H9 (cell line): Measurements from ENCODE around the gene YBX1. TPM values are rescaled to one million over a fixed set of nuclear protein-coding genes. Genes with fewer than 3 reads are reported as not detected.

Experiments used
- DNase-seq: peaks from one replicate; pipeline ENCODE4 v3.0.0-alpha.2; 2017
- H2AFZ ChIP-seq: one replicate; pipeline ENCODE4 v1.6.1; 2013; ENCODE audit warnings: mild to moderate bottlenecking, low read length, control low read depth, moderate library complexity
- H2AK5ac ChIP-seq: 2 replicates; pipeline ENCODE4 v1.6.1; 2013; ENCODE audit warnings: low read length, control low read depth, mixed read lengths; ENCODE audit not compliant: insufficient read length
- H2BK120ac ChIP-seq: one replicate; pipeline ENCODE4 v1.6.1; 2013; ENCODE audit warnings: low read depth, mild to moderate bottlenecking, low read length, control low read depth, inconsistent platforms; ENCODE audit not compliant: poor library complexity, severe bottlenecking
- H2BK12ac ChIP-seq: 2 replicates; pipeline ENCODE4 v1.6.1; 2013; ENCODE audit warnings: low read length, control low read depth, mixed read lengths, low read depth; ENCODE audit not compliant: insufficient read length
- H2BK15ac ChIP-seq: 2 replicates; pipeline ENCODE4 v1.6.1; 2013; ENCODE audit warnings: low read depth, low read length, control low read depth
- H2BK20ac ChIP-seq: one replicate; pipeline ENCODE4 v1.6.1; 2013; ENCODE audit warnings: low read depth, mild to moderate bottlenecking, low read length, control low read depth, inconsistent platforms; ENCODE audit not compliant: poor library complexity, severe bottlenecking
- H2BK5ac ChIP-seq: 2 replicates; pipeline ENCODE4 v1.6.1; 2013; ENCODE audit warnings: low read length, control low read depth, mixed read lengths; ENCODE audit not compliant: insufficient read length
- H3K14ac ChIP-seq: 2 replicates; pipeline ENCODE4 v1.6.1; 2013; ENCODE audit warnings: low read length, control low read depth; ENCODE audit not compliant: insufficient read depth
- H3K18ac ChIP-seq: 2 replicates; pipeline ENCODE4 v1.6.1; 2013; ENCODE audit warnings: low read depth, mild to moderate bottlenecking, mixed read lengths, low read length, control low read depth; ENCODE audit not compliant: insufficient read length
- H3K23ac ChIP-seq: 2 replicates; pipeline ENCODE4 v1.6.1; 2013; ENCODE audit warnings: low read length, control low read depth, mixed read lengths, low read depth; ENCODE audit not compliant: insufficient read length
- H3K23me2 ChIP-seq: 2 replicates; pipeline ENCODE4 v1.6.1; 2013; ENCODE audit warnings: low read depth, mild to moderate bottlenecking, mixed read lengths, low read length, control low read depth; ENCODE audit not compliant: insufficient read length, poor library complexity, severe bottlenecking
- H3K27ac ChIP-seq: 2 replicates; pipeline ENCODE4 v1.5.1; 2013; ENCODE audit warnings: low read length, control low read depth, mixed read lengths, low read depth; ENCODE audit not compliant: insufficient read length
- H3K27me3 ChIP-seq: 2 replicates; pipeline ENCODE4 v1.6.1; 2013; ENCODE audit warnings: low read length, control low read depth, inconsistent platforms; ENCODE audit not compliant: insufficient read depth
- H3K4ac ChIP-seq: 2 replicates; pipeline ENCODE4 v1.6.1; 2013; ENCODE audit warnings: low read depth, mild to moderate bottlenecking, control low read depth, inconsistent platforms, low read length, moderate library complexity
- H3K4me1 ChIP-seq: 2 replicates; pipeline ENCODE4 v1.6.1; 2013; ENCODE audit warnings: low read length, control low read depth, inconsistent platforms; ENCODE audit not compliant: insufficient read depth
- H3K4me2 ChIP-seq: 2 replicates; pipeline ENCODE4 v1.6.1; 2013; ENCODE audit warnings: low read length, control low read depth, mixed read lengths; ENCODE audit not compliant: insufficient read length, insufficient read depth
- H3K56ac ChIP-seq: 2 replicates; pipeline ENCODE4 v1.6.1; 2013; ENCODE audit warnings: low read depth, mild to moderate bottlenecking, mixed read lengths, low read length, control low read depth; ENCODE audit not compliant: insufficient read length
- H3K79me1 ChIP-seq: 2 replicates; pipeline ENCODE4 v1.6.1; 2013; ENCODE audit warnings: low read depth, mild to moderate bottlenecking, moderate library complexity, low read length, control low read depth, inconsistent platforms; ENCODE audit not compliant: insufficient read depth, poor library complexity, severe bottlenecking
- H3K79me2 ChIP-seq: 2 replicates; pipeline ENCODE4 v1.6.1; 2013; ENCODE audit warnings: low read length, control low read depth, inconsistent platforms; ENCODE audit not compliant: insufficient read depth
- H3K9ac ChIP-seq: 2 replicates; pipeline ENCODE4 v1.6.1; 2013; ENCODE audit warnings: low read length, control low read depth, mixed read lengths; ENCODE audit not compliant: insufficient read length; ENCODE audit errors: extremely low read depth
- H3K9me3 ChIP-seq: one replicate; pipeline ENCODE4 v1.6.1; 2013; ENCODE audit warnings: low read depth, low read length, inconsistent platforms; ENCODE audit not compliant: control insufficient read depth
- H3T11ph ChIP-seq: one replicate; pipeline ENCODE4 v1.6.1; 2013; ENCODE audit warnings: mild to moderate bottlenecking, low read length, control low read depth, inconsistent platforms
- H4K20me1 ChIP-seq: one replicate; pipeline ENCODE4 v1.6.1; 2013; ENCODE audit not compliant: control insufficient read depth, insufficient read length, insufficient read depth
- H4K5ac ChIP-seq: 2 replicates; pipeline ENCODE4 v1.6.1; 2013; ENCODE audit warnings: low read depth, mild to moderate bottlenecking, mixed read lengths, low read length, control low read depth; ENCODE audit not compliant: insufficient read length
- H4K8ac ChIP-seq: replicated peaks from 2 replicates; pipeline ENCODE4 v1.6.1; 2013; ENCODE audit warnings: low read length, control low read depth, mixed read lengths, low read depth; ENCODE audit not compliant: insufficient read length
- H4K91ac ChIP-seq: 2 replicates; pipeline ENCODE4 v1.6.1; 2013; ENCODE audit warnings: low read depth, mild to moderate bottlenecking, moderate library complexity, mixed read lengths, low read length, control low read depth; ENCODE audit not compliant: insufficient read length
- H3K27ac Mint-ChIP-seq, 3 experiments: 2 replicates in 2 of 3; 3 replicates in 1 of 3; pipeline ENCODE4 v1.8.0; 2020 to 2021; ENCODE audit warnings: mixed read lengths in 3 of 3, mild to moderate bottlenecking in 1 of 3, moderate library complexity in 1 of 3
- H3K27me3 Mint-ChIP-seq: 2 replicates; pipeline ENCODE4 v1.8.0; 2021; ENCODE audit warnings: low read depth, mild to moderate bottlenecking, moderate library complexity, mixed read lengths
- H3K36me3 Mint-ChIP-seq, 3 experiments: 2 replicates in 2 of 3; 3 replicates in 1 of 3; pipeline ENCODE4 v1.8.0; 2020 to 2021; ENCODE audit warnings: low read depth in 3 of 3, mixed read lengths in 3 of 3; ENCODE audit not compliant: insufficient read depth in 1 of 3
- H3K4me1 Mint-ChIP-seq, 2 experiments: 2 replicates each; pipeline ENCODE4 v1.8.0; 2020; ENCODE audit warnings: mixed read lengths in 2 of 2
- H3K4me3 Mint-ChIP-seq, 2 experiments: 2 replicates in 1 of 2; 3 replicates in 1 of 2; pipeline ENCODE4 v1.8.0; 2020 to 2021; ENCODE audit warnings: mild to moderate bottlenecking in 2 of 2, mixed read lengths in 2 of 2, moderate library complexity in 1 of 2
- H3K9me3 Mint-ChIP-seq, 2 experiments: 2 replicates in 1 of 2; 3 replicates in 1 of 2; pipeline ENCODE4 v1.8.0; 2020; ENCODE audit warnings: mild to moderate bottlenecking in 2 of 2, mixed read lengths in 2 of 2, moderate library complexity in 1 of 2
- CTCF ChIP-seq: fragments of 200-600 bp; sonication (generic); conservative IDR thresholded peaks from 3 replicates; pipeline ENCODE4 v1.8.0; 2021; ENCODE audit warnings: antibody characterized with exemption, mild to moderate bottlenecking
- WGBS: extraction: QIAGEN DNeasy Blood & Tissue Kit; methylation state at CpG from one replicate; pipeline ENCODE4 v1.1.7; 2013; ENCODE audit warnings: missing lambda C conversion rate, low lambda C conversion rate, mixed read lengths; ENCODE audit not compliant: insufficient read length; ENCODE audit errors: extremely low coverage; 5-methylcytosine and 5-hydroxymethylcytosine counted together
- total RNA-seq: library from RNA; stranded (reverse); gene quantifications from 2 replicates; pipeline ENCODE4 v1.2.1, GENCODE V29; 2021

The YBX1 gene
- total RNA-seq, 1 experiment from 2014 or later: 1,019 TPM

DNA sequence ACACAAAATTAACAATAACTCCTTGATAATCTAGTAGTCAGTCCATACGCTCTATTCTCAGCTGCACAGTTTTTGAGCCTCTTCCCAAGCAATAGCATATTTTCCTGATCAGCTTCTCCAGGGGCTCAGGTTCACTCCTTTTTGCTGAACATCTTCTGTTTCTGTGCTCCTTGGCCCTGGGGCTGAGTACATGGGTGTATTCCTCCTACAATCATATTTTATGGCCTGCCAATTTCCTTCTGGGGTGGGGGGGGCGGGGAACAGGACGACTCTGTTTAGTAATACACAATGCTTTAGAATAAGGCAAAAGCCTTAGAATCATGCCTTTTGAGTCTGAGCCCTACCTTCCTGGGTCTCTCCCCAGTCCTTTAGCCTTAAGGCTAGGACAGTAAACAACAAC lies 49.4 kb downstream of the YBX1 start:
- no peak overlapping the region for H3K9ac ChIP-seq
- no peak overlapping the region for H3K18ac ChIP-seq
- no peaks in the 10 kb centered on the region for H4K20me1 ChIP-seq
- no peaks in the 10 kb centered on the region for H3K79me2 ChIP-seq
- H3K4me1 Mint-ChIP-seq: peaks cover 11 to 26% of the 10 kb centered on the region in 2 experiments
- H3K79me1 ChIP-seq: no peaks in the 10 kb centered on the region
- H2AK5ac ChIP-seq: no peak overlapping the region
- H2BK20ac ChIP-seq: no peak overlapping the region
- H3K4ac ChIP-seq: no peak overlapping the region
- H3K4me2 ChIP-seq: no peak overlapping the region
- no peak overlapping the region for H2BK12ac ChIP-seq
- H2AFZ ChIP-seq: no peak overlapping the region
- H3K14ac ChIP-seq: no peak overlapping the region
- peaks cover 0 to 3% (median 0%) of the 10 kb centered on the region in 3 experiments; a peak in 2 of 7 replicates for H3K36me3 Mint-ChIP-seq
- H3K27me3 ChIP-seq: no peaks in the 10 kb centered on the region
- H2BK5ac ChIP-seq: no peak overlapping the region
- no peaks in the 10 kb centered on the region; the same call in 1 of the 2 replicates for H3K27me3 Mint-ChIP-seq
- no peaks in the 10 kb centered on the region for H3K23me2 ChIP-seq
- H4K5ac ChIP-seq: no peak overlapping the region
- H3T11ph ChIP-seq: no peak overlapping the region
- H4K91ac ChIP-seq: no peak overlapping the region
- no peak overlapping the region for H3K27ac ChIP-seq
- no peak overlapping the region for H2BK120ac ChIP-seq
- no peaks in the 10 kb centered on the region for H3K9me3 ChIP-seq
- no peak overlapping the region for H3K27ac Mint-ChIP-seq
- H4K8ac ChIP-seq: no peak overlapping the region
- no peak overlapping the region for H3K56ac ChIP-seq
- no peak overlapping the region for H2BK15ac ChIP-seq
- WGBS: no CpG with 5 or more reads among the region's 3 CpGs
- no peak overlapping the region for H3K23ac ChIP-seq
- no peaks in the 10 kb centered on the region for H3K9me3 Mint-ChIP-seq
- H3K4me3 Mint-ChIP-seq: no peak overlapping the region
- no peak for TF ChIP-seq CTCF
- H3K4me1 ChIP-seq: no peaks in the 10 kb centered on the region; the same call in 1 of the 2 replicates
- no peak for DNase-seq
